CD4-positive, CD25-positive, alpha-beta regulatory T cell (primary cell): Measurements from ENCODE around the gene ZNF438. TPM values are rescaled to one million over a fixed set of nuclear protein-coding genes. Genes with fewer than 3 reads are reported as not detected.

Source experiments
- ATAC-seq, 2 donors: fragments of 150-1000 bp; cut with Tn5 transposase; one replicate each; pipeline ENCODE4 v1.10.0; 2021; ENCODE audit warnings: low read depth in 2 of 2, moderate number of reproducible peaks in 2 of 2, moderate library complexity in 1 of 2
- DNase-seq, 3 donors: peaks; one replicate each; pipeline versions ENCODE4 v3.0.0 to v3.0.0-alpha.2; 2012 to 2022; ENCODE audit warnings: mixed read lengths in 1 of 3
- H3K27ac ChIP-seq: one replicate; pipeline ENCODE4 v1.7.0; 2013; ENCODE audit warnings: mild to moderate bottlenecking, low read length; ENCODE audit not compliant: insufficient read depth, poor library complexity, severe bottlenecking
- H3K27me3 ChIP-seq: one replicate; pipeline ENCODE4 v1.7.0; 2013; ENCODE audit warnings: low read length; ENCODE audit not compliant: control insufficient read depth, insufficient read depth
- H3K36me3 ChIP-seq: one replicate; pipeline ENCODE4 v1.7.0; 2013; ENCODE audit warnings: mild to moderate bottlenecking, low read length, moderate library complexity; ENCODE audit not compliant: control insufficient read depth, insufficient read depth
- H3K4me1 ChIP-seq: 2 replicates; pipeline ENCODE4 v1.7.0; 2013; ENCODE audit warnings: mild to moderate bottlenecking, low read length; ENCODE audit not compliant: insufficient read depth, control insufficient read depth, poor library complexity, severe bottlenecking
- H3K4me3 ChIP-seq: one replicate; pipeline ENCODE4 v1.7.0; 2013; ENCODE audit warnings: low read depth, mild to moderate bottlenecking, low read length, moderate library complexity
- H3K9me3 ChIP-seq, 2 experiments: 1 replicate in 1 of 2; 2 replicates in 1 of 2; pipeline ENCODE4 v1.7.0; 2013; ENCODE audit warnings: low read length in 2 of 2, mild to moderate bottlenecking in 1 of 2, moderate library complexity in 1 of 2; ENCODE audit not compliant: control insufficient read depth in 2 of 2
- H3K27ac Mint-ChIP-seq, 3 donors: one replicate each; pipeline ENCODE4 v1.8.0; 2020 to 2022; ENCODE audit warnings: mild to moderate bottlenecking in 3 of 3, mixed read lengths in 3 of 3, moderate library complexity in 2 of 3
- H3K27me3 Mint-ChIP-seq: one replicate; pipeline ENCODE4 v1.8.0; 2022; ENCODE audit warnings: mild to moderate bottlenecking, mixed read lengths
- H3K36me3 Mint-ChIP-seq: one replicate; pipeline ENCODE4 v1.8.0; 2020; ENCODE audit warnings: mixed read lengths
- H3K4me1 Mint-ChIP-seq, 4 donors: one replicate each; pipeline ENCODE4 v1.8.0; 2020 to 2022; ENCODE audit warnings: mixed read lengths in 4 of 4, mild to moderate bottlenecking in 1 of 4
- H3K4me3 Mint-ChIP-seq, 4 donors: one replicate each; pipeline ENCODE4 v1.8.0; 2020 to 2022; ENCODE audit warnings: mild to moderate bottlenecking in 4 of 4, mixed read lengths in 4 of 4, moderate library complexity in 3 of 4
- H3K9me3 Mint-ChIP-seq, 7 donors: one replicate each; pipeline ENCODE4 v1.8.0; 2020 to 2022; ENCODE audit warnings: mixed read lengths in 7 of 7, mild to moderate bottlenecking in 3 of 7, moderate library complexity in 2 of 7
- polyA plus RNA-seq, 4 donors: library from polyadenylated mRNA; unstranded; fragments of 300-500 nt; fragmentation: Illumina TruSeq; gene quantifications; one replicate each; pipeline ENCODE4 v1.2.3, GENCODE V29; 2021
- total RNA-seq: library from RNA; stranded (reverse); gene quantifications from one replicate; pipeline ENCODE4 v1.2.3, GENCODE V29; 2022

ZNF438 gene, protein sequence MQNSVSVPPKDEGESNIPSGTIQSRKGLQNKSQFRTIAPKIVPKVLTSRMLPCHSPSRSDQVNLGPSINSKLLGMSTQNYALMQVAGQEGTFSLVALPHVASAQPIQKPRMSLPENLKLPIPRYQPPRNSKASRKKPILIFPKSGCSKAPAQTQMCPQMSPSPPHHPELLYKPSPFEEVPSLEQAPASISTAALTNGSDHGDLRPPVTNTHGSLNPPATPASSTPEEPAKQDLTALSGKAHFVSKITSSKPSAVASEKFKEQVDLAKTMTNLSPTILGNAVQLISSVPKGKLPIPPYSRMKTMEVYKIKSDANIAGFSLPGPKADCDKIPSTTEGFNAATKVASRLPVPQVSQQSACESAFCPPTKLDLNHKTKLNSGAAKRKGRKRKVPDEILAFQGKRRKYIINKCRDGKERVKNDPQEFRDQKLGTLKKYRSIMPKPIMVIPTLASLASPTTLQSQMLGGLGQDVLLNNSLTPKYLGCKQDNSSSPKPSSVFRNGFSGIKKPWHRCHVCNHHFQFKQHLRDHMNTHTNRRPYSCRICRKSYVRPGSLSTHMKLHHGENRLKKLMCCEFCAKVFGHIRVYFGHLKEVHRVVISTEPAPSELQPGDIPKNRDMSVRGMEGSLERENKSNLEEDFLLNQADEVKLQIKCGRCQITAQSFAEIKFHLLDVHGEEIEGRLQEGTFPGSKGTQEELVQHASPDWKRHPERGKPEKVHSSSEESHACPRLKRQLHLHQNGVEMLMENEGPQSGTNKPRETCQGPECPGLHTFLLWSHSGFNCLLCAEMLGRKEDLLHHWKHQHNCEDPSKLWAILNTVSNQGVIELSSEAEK
- total RNA-seq (3.4 TPM), polyA plus RNA-seq (1 to 10 TPM; 1.6 to 5.1 (median 3.2) TPM)

GRCh38 chr10:31031558-31032257 lies at the start of gene ZNF438:
Gene ZNF438, minus strand, starts transcription at chr10:31031865. Its CDS starts 154,831 bp downstream, at chr10:30877034.
- Mint-ChIP-seq H3K4me1 (peaks cover 0 to 27% (median 12%) of the 10 kb centered on the region in 4 donors), H3K4me3 (peak within 1 kb of the TSS; percentile 91 to 97 (median 94)), H3K27ac (peak within 1 kb of the TSS; percentile 97 to 99 (median 98)), H3K36me3 (no peaks in the 10 kb centered on the region), H3K27me3 (peaks cover 6% of the 10 kb centered on the region), H3K9me3 (peaks cover 0 to 2% (median 0%) of the 10 kb centered on the region in 7 donors)
- no peaks in the 10 kb centered on the region for H3K27me3 ChIP-seq
- peak within 1 kb of the TSS; percentile 96 for H3K27ac ChIP-seq
- no peaks in the 10 kb centered on the region for H3K9me3 ChIP-seq
- DNase-seq (peak; percentile 91 to 96 (median 92)), ATAC-seq (peak; percentile 82 to 83)
- H3K4me1 ChIP-seq, result peaks cover 12% of the 10 kb centered on the region
- no peaks in the 10 kb centered on the region for H3K36me3 ChIP-seq
- peak within 1 kb of the TSS; percentile 74 for H3K4me3 ChIP-seq

DNA sequence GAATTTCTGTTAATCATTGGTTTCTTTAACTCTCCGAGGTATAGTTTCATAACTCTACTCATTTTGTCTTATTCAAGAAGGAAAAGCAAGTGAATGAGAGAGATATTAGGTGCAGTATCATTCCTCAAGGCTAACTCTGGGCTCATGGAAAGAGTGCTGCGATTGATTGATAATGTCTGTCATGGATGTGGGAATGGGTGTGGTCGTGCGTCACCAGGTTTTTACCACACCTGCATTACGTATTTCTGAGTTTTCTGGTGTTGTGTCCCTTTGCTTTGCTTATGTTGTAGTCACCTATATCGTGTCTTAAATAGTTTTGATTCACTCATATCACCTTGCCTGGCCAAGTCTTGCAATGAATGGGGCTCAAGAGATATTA lies 44.9 kb upstream of the ZNF438 start:
- DNase-seq, result no peak
- Histone ChIP-seq H3K4me3 (no peak overlapping the region), H3K27me3 (peaks cover under 1% of the 10 kb centered on the region), H3K36me3 (no peaks in the 10 kb centered on the region), H3K4me1 (no peaks in the 10 kb centered on the region), H3K9me3 (no peaks in the 10 kb centered on the region), H3K27ac (no peak overlapping the region)
- Mint-ChIP-seq H3K9me3 (no peaks in the 10 kb centered on the region), H3K4me3 (no peak overlapping the region), H3K27me3 (peaks cover 26% of the 10 kb centered on the region), H3K36me3 (no peaks in the 10 kb centered on the region), H3K4me1 (no peaks in the 10 kb centered on the region), H3K27ac (no peak overlapping the region)
- no peak for ATAC-seq

- Mint-ChIP-seq H3K27me3 (peaks cover 28% of the 10 kb centered on the region), H3K36me3 (no peaks in the 10 kb centered on the region), H3K27ac (no peak overlapping the region), H3K4me3 (no peak overlapping the region), H3K4me1 (no peaks in the 10 kb centered on the region), H3K9me3 (no peaks in the 10 kb centered on the region)
- H3K36me3 ChIP-seq, result no peaks in the 10 kb centered on the region
- no peaks in the 10 kb centered on the region for H3K4me1 ChIP-seq
- no peaks in the 10 kb centered on the region for H3K9me3 ChIP-seq
- no peak for ATAC-seq
- H3K27ac ChIP-seq, result no peak overlapping the region
- H3K4me3 ChIP-seq, result no peak overlapping the region
- H3K27me3 ChIP-seq, result peaks cover 6% of the 10 kb centered on the region
- DNase-seq, result no peak
Observed at GRCh38 chr10:31075881-31076609, 44.4 kb upstream of the ZNF438 start.

DNA sequence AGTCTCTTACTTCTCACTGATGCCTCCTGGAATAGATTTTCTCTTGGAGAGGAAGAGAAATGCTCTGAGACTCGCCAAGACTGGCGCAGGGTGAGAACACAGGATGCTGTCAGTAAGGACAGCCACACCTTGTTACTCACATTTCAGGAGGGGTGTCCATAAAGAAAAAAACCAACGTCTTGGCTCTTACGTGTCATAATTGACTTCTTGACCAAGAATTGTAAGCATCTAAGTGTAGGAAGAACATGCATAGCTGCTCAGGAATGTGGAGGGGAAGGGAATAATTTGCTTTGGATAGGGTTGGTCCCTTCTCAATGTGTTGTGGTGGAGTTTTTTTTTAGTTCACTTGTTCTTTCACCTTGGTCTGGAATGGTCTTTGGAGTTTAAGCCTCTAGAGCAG lies 43.8 kb upstream of the ZNF438 start:
- no peak overlapping the region for H3K4me3 ChIP-seq
- peaks cover 7% of the 10 kb centered on the region for H3K27me3 ChIP-seq
- H3K36me3 ChIP-seq, result no peaks in the 10 kb centered on the region
- Mint-ChIP-seq H3K36me3 (no peaks in the 10 kb centered on the region), H3K27me3 (peaks cover 28% of the 10 kb centered on the region), H3K4me1 (no peaks in the 10 kb centered on the region), H3K27ac (no peak overlapping the region), H3K9me3 (no peaks in the 10 kb centered on the region), H3K4me3 (no peak overlapping the region)
- no peak overlapping the region for H3K27ac ChIP-seq
- ATAC-seq (no peak), DNase-seq (no peak)
- no peaks in the 10 kb centered on the region for H3K4me1 ChIP-seq
- H3K9me3 ChIP-seq, result no peaks in the 10 kb centered on the region

DNA sequence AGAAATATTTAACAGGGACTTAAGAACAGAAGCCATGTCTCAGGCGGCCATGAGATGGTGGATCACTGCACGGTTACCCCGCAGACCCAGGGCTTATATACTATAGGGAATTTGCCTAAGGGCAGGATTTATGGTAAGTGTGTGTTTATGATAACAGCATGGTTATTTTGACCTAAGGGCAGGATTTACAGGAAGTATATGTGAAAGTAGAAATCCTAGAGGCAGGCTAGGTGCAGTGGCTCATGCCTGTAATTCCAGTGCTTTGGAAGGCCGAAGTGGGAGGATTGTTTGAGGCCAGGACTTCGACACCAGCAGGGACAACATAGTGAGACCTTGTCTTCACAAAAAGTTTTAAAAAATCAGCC lies 43.0 kb upstream of the ZNF438 start:
- no peaks in the 10 kb centered on the region for H3K4me1 ChIP-seq
- no peaks in the 10 kb centered on the region for H3K36me3 ChIP-seq
- H3K27ac ChIP-seq, result no peak overlapping the region
- ATAC-seq (no peak), DNase-seq (no peak)
- Mint-ChIP-seq H3K9me3 (no peaks in the 10 kb centered on the region), H3K4me1 (no peaks in the 10 kb centered on the region), H3K27ac (no peak overlapping the region), H3K4me3 (no peak overlapping the region), H3K36me3 (no peaks in the 10 kb centered on the region), H3K27me3 (peaks cover 21% of the 10 kb centered on the region)
- H3K27me3 ChIP-seq, result peaks cover 9% of the 10 kb centered on the region
- no peak overlapping the region for H3K4me3 ChIP-seq
- no peaks in the 10 kb centered on the region for H3K9me3 ChIP-seq

GRCh38 chr10:31073996-31074721 lies 42.5 kb upstream of the ZNF438 start:
- Mint-ChIP-seq H3K36me3 (no peaks in the 10 kb centered on the region), H3K27me3 (peaks cover 24% of the 10 kb centered on the region), H3K4me1 (no peaks in the 10 kb centered on the region), H3K4me3 (no peak overlapping the region), H3K9me3 (no peaks in the 10 kb centered on the region), H3K27ac (no peak overlapping the region)
- Histone ChIP-seq H3K27me3 (peaks cover 9% of the 10 kb centered on the region), H3K4me3 (no peak overlapping the region), H3K36me3 (no peaks in the 10 kb centered on the region), H3K9me3 (no peaks in the 10 kb centered on the region), H3K27ac (no peak overlapping the region), H3K4me1 (no peaks in the 10 kb centered on the region)
- ATAC-seq, result no peak
- no peak for DNase-seq

- H3K27ac Mint-ChIP-seq, result no peak overlapping the region
- no peaks in the 10 kb centered on the region for H3K4me1 Mint-ChIP-seq
Observed at GRCh38 chr10:31073211-31073610, 41.5 kb upstream of the ZNF438 start.

More at GRCh38 chr10:31073211-31073610, 41.5 kb upstream of the ZNF438 start:
- H3K4me3 ChIP-seq, result no peak overlapping the region
- peaks cover 9% of the 10 kb centered on the region for H3K27me3 ChIP-seq
- DNase-seq (peak in 1 of 3 donors; percentile 2), ATAC-seq (no peak)
- H3K36me3 ChIP-seq, result no peaks in the 10 kb centered on the region
- Mint-ChIP-seq H3K4me3 (no peak overlapping the region), H3K27me3 (peaks cover 28% of the 10 kb centered on the region), H3K36me3 (no peaks in the 10 kb centered on the region), H3K9me3 (no peaks in the 10 kb centered on the region)
- H3K4me1 ChIP-seq, result no peaks in the 10 kb centered on the region
- no peak overlapping the region for H3K27ac ChIP-seq
- H3K9me3 ChIP-seq, result no peaks in the 10 kb centered on the region
